Left lung (tissue), 10 donors: ENCODE results near the gene CCBE1. TPM values are rescaled to one million over a fixed set of nuclear protein-coding genes. Genes with fewer than 3 reads are reported as not detected.

Experiments
- ATAC-seq: fragments of 200-7000 bp; cut with Tn5 transposase; one replicate; pipeline ENCODE4 v1.9.1; 2020; ENCODE audit warnings: moderate library complexity
- DNase-seq, 4 donors: peaks; one replicate each; pipeline ENCODE4 v3.0.0-alpha.2; 2013 to 2020
- H3K27ac ChIP-seq, 2 donors: fragments of 200-600 bp; sonication (generic) in 1 of 2; one replicate each; pipeline versions ENCODE4 v1.5.0 to v1.8.0; 2020 to 2021
- H3K27me3 ChIP-seq, 2 donors: fragments of 200-600 bp; sonication (generic) in 1 of 2; one replicate each; pipeline versions ENCODE4 v1.5.0 to v1.8.0; 2020 to 2021
- H3K36me3 ChIP-seq, 2 donors: fragments of 200-600 bp; sonication (generic) in 1 of 2; one replicate each; pipeline versions ENCODE4 v1.5.0 to v1.8.0; 2020 to 2021
- H3K4me1 ChIP-seq, 2 donors: fragments of 200-600 bp; one replicate each; pipeline ENCODE4 v1.8.0; 2021
- H3K4me3 ChIP-seq, 2 donors: fragments of 200-600 bp; sonication (generic) in 1 of 2; one replicate each; pipeline versions ENCODE4 v1.5.0 to v1.8.0; 2020 to 2021; ENCODE audit warnings: mild to moderate bottlenecking in 1 of 2
- H3K9me3 ChIP-seq, 2 donors: fragments of 200-600 bp; sonication (generic) in 1 of 2; one replicate each; pipeline versions ENCODE4 v1.5.0 to v1.8.0; 2020 to 2021
- intact Hi-C, 2 donors: fragments of 100-400 bp; cut with DNase I; formaldehyde crosslinking; loops; one replicate each; pipeline versions ENCODE4 v1.11.2 to v1.14.2; 2022
- polyA plus RNA-seq, 6 donors: library from polyadenylated mRNA; unstranded; fragments of 120-200 nt; gene quantifications; one replicate each; pipeline ENCODE4 v1.2.1, GENCODE V29; 2013; ENCODE audit not compliant: insufficient read length in 6 of 6
- total RNA-seq, 2 donors: library from RNA; stranded (reverse); fragmentation: NEBNext Ultra II Directional; extraction: Animal tissue kit (Norgen Biotek cat#: 25700); gene quantifications; one replicate each; pipeline ENCODE4 v1.2.1, GENCODE V29; 2021
- TF ChIP-seq, protein P1 (sequence below), 2 donors: fragments of 200-600 bp; sonication (generic) in 1 of 2; IDR thresholded peaks; one replicate each; pipeline versions ENCODE4 v1.5.0 to v1.8.0; 2021; ENCODE audit warnings: antibody characterized with exemption in 2 of 2
- donor health status: DM: no; HTN: yes; CAD: no.
- donor health status: DM: no; HTN: no; CAD: no.

The CCBE1 gene
- total and polyA plus RNA-seq, 8 donors: 16.0 to 96.5 (median 84.1) TPM

DNA sequence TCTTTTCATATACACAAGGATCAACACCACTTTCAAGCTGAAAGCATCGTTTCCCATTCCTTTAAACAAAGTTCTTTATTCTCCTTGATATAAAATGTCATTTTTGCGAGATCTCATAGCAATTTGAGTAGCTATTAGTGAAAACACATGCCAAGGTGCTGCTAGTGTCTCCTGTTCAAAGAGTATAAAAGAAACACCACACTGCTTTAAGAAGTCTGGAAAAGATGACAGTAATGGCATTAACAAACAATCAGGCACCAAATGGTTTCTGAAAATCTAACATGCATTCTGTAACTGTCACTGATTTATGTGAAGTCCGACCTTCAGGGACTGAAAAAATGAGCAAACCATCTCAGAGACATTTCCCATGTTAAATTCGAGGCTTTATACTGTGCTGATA is 2.4 kb downstream of the CCBE1 start:
- TF ChIP-seq, protein P1, sequence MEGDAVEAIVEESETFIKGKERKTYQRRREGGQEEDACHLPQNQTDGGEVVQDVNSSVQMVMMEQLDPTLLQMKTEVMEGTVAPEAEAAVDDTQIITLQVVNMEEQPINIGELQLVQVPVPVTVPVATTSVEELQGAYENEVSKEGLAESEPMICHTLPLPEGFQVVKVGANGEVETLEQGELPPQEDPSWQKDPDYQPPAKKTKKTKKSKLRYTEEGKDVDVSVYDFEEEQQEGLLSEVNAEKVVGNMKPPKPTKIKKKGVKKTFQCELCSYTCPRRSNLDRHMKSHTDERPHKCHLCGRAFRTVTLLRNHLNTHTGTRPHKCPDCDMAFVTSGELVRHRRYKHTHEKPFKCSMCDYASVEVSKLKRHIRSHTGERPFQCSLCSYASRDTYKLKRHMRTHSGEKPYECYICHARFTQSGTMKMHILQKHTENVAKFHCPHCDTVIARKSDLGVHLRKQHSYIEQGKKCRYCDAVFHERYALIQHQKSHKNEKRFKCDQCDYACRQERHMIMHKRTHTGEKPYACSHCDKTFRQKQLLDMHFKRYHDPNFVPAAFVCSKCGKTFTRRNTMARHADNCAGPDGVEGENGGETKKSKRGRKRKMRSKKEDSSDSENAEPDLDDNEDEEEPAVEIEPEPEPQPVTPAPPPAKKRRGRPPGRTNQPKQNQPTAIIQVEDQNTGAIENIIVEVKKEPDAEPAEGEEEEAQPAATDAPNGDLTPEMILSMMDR (IDR thresholded peaks at IDR 0.05): no peak
- Histone ChIP-seq H3K27me3 (peaks cover 14 to 67% of the 10 kb centered on the region in 2 donors), H3K4me3 (peak overlapping the region in 1 of 2 donors; percentile 40), H3K36me3 (no peaks in the 10 kb centered on the region), H3K4me1 (peaks cover 0 to 9% of the 10 kb centered on the region in 2 donors), H3K27ac (no peak overlapping the region), H3K9me3 (no peaks in the 10 kb centered on the region)
- DNase-seq: no peak
- no peak for ATAC-seq
- intact Hi-C loops: no loop called here

- peaks cover 9 to 40% of the 10 kb centered on the region in 2 donors for H3K27me3 ChIP-seq
- ATAC-seq (no peak), DNase-seq (no peak)
- H3K9me3 ChIP-seq: no peaks in the 10 kb centered on the region
- TF ChIP-seq, protein P1 (IDR thresholded peaks at IDR 0.05): no peak
- H3K4me1 ChIP-seq: peaks cover 0 to 8% of the 10 kb centered on the region in 2 donors
- H3K4me3 ChIP-seq: no peak overlapping the region
- intact Hi-C loops: no loop called here
- no peak overlapping the region for H3K27ac ChIP-seq
- no peaks in the 10 kb centered on the region for H3K36me3 ChIP-seq
Observed at GRCh38 chr18:59691996-59692395, 5.2 kb downstream of the CCBE1 start.

DNA sequence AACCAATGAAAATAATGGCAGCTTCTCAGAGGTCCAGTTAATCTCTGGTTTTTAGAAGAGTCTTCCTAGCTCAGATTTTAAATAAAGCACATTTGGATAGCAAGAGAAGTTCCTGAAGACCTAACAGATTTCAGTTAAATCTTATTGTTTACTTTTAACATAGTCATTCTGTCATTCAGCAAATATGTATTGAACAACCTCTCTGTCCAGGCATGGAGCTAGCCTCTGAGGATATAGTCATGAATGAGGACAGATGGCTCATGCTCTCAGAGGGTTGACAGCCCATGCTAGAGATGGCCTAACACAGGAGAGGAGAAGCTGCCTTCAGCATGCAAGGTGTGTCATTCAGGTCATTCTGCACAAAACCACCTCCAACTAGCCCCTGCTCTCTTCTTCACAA is 6.2 kb downstream of the CCBE1 start:
- intact Hi-C loops: no loop called here
- Histone ChIP-seq H3K36me3 (no peaks in the 10 kb centered on the region), H3K9me3 (no peaks in the 10 kb centered on the region), H3K27ac (no peak overlapping the region), H3K4me3 (no peak overlapping the region), H3K27me3 (peaks cover 0 to 30% of the 10 kb centered on the region in 2 donors), H3K4me1 (no peaks in the 10 kb centered on the region)
- ATAC-seq: no peak
- TF ChIP-seq, protein P1 (IDR thresholded peaks at IDR 0.05): no peak
- no peak for DNase-seq

- Histone ChIP-seq H3K9me3 (no peaks in the 10 kb centered on the region), H3K4me3 (no peak overlapping the region), H3K27ac (no peak overlapping the region), H3K36me3 (no peaks in the 10 kb centered on the region), H3K4me1 (no peaks in the 10 kb centered on the region), H3K27me3 (peaks cover 0 to 24% of the 10 kb centered on the region in 2 donors)
- intact Hi-C loops: no loop called here
- ATAC-seq (no peak), DNase-seq (no peak)
- TF ChIP-seq, protein P1 (IDR thresholded peaks at IDR 0.05): no peak
Observed at GRCh38 chr18:59690186-59690982, 6.8 kb downstream of the CCBE1 start.

DNA sequence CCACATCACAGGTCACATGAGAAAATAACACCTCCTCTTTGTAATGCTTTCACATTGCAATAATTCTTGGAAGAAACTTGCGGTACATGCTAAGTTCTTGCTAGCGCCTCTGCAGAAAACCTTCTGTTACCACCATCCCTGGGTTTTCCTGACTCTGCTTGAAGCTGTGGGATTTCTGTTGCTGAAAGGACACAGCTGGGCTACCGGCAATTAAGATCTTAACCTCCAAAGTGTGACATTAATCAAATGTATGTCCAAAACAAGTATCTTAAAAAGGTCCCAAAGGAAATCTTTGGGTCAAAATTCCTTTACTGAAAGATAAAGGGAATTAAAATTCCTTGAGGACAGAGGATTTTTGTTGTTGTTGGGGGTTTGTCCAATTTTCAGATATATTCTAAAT is 7.5 kb downstream of the CCBE1 start:
- no peak for ATAC-seq
- peak in 2 of 4 donors; percentile 86 to 88 for DNase-seq
- TF ChIP-seq, protein P1 (IDR thresholded peaks at IDR 0.05): no peak
- peaks cover 0 to 18% of the 10 kb centered on the region in 2 donors for H3K27me3 ChIP-seq
- H3K27ac ChIP-seq: no peak overlapping the region
- no peak overlapping the region for H3K4me3 ChIP-seq
- intact Hi-C loops: no loop called here
- no peaks in the 10 kb centered on the region for H3K9me3 ChIP-seq
- H3K4me1 ChIP-seq: no peaks in the 10 kb centered on the region
- H3K36me3 ChIP-seq: no peaks in the 10 kb centered on the region
